Epithelial cell of proximal tubule (primary cell): Measurements from ENCODE around the gene ECSCR. TPM values are rescaled to one million over a fixed set of nuclear protein-coding genes. Genes with fewer than 3 reads are reported as not detected.
"Not testable (repeated sequence)": the region's sequence is repeated elsewhere in the genome, so short reads cannot be mapped to it uniquely, and the experiment has no call there.

Experiments used
- DNase-seq: peaks from one replicate; pipeline ENCODE4 v3.0.0-alpha.2; 2011; ENCODE audit warnings: low read depth
- H3K4me3 ChIP-seq: 2 replicates; pipeline ENCODE4 v1.5.1; 2011; ENCODE audit warnings: low read depth, mild to moderate bottlenecking, low read length
- CTCF ChIP-seq: conservative IDR thresholded peaks from 2 replicates; pipeline ENCODE4 v1.5.1; 2012; ENCODE audit warnings: low read depth, mild to moderate bottlenecking, low read length
- total RNA-seq: library from RNA; depleted of rRNA; stranded (reverse); fragments of >200 nt; gene quantifications from 2 replicates; pipeline ENCODE4 v1.2.3, GENCODE V29; 2015

The ECSCR gene
- total RNA-seq, 1 donor from 2014 or later: 0.12 TPM

DNA sequence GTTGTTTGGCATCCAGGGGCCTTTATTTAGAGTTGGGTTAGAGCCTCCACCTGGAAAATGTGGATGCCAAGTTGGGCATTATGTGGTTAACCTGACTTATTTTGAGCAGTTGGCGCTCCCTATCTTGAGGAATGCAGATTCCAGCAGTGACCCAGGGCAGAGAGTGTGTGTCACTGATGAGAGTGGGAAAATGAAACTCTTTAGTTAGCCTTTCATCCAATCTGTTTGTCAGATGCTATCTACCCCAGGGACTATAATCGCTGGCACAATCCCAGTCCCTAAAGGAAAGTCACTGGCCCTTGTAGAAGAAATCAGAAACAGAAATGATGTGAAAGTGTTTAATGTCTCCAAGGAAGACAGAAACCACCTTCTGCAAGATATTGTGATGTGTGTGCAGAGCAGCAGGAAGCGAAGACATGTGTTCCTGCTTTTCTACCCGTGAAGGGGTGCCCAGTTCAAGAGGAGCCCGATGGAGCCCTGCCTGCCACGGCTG lies 30.2 kb upstream of the ECSCR start:
- no peak for DNase-seq
- H3K4me3 ChIP-seq: no peak overlapping the region
- no peak for TF ChIP-seq CTCF

- no peak overlapping the region for H3K4me3 ChIP-seq
- no peak for TF ChIP-seq CTCF
- no peak for DNase-seq
Observed at GRCh38 chr5:139488260-139488659, 25.7 kb upstream of the ECSCR start.

GRCh38 chr5:139486201-139486600 lies 23.7 kb upstream of the ECSCR start:
- no peak for TF ChIP-seq CTCF
- DNase-seq: no peak
- no peak overlapping the region for H3K4me3 ChIP-seq

GRCh38 chr5:139482890-139483208 lies 20.3 kb upstream of the ECSCR start:
- not testable (repeated sequence) for H3K4me3 ChIP-seq, DNase-seq

DNA sequence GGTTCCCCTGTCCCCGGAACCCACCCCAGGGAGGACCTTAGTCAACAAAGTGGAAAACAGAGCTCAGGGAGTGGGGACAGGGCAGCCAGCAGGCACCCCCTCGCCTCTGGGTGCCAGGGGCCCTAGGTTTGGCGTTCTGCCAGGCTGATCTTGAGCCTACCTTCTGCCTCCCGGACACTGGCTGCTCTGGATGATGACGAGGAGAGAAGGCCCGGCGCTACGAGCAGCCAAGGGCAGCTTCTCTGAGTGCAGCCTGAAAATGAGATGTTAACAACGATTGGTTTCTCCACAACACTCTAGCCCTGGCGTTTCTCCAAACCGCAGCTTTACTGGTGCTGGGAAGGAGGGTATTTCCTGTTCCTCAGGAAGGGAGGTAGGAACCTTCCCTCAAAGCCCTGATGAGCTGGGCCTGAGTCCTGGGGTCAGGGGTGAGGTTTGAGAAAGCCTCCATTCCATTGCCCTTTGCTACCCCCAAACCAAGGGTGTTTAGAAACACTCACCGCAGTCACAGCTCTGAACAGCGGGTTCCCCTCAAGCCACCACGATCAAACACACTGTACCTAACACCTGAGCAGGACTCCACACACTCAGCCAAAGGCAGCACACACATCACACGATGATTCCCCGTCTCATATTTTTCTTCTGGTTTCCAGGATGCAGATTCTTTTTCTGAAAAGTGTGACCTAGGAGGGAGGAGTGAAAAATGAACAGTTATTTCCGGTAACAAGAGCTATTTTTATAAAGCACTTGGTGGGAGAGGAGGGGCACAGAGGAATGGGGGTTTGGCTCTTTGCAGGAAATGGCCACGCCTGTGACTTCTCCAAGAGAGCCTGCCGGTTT lies 19.7 kb upstream of the ECSCR start, which contains the start of gene STING1:
TSS of gene STING1 (minus strand) at position 709 of the 840 bp plus-strand sequence. CDS start 1,054 bp downstream, outside the sequence.
- DNase-seq: peak; percentile 63
- no peak for TF ChIP-seq CTCF
- peak within 1 kb of the TSS; percentile 42 for H3K4me3 ChIP-seq

- no peak for TF ChIP-seq CTCF
- DNase-seq: no peak
- peak overlapping the region; percentile 42 for H3K4me3 ChIP-seq
Observed at GRCh38 chr5:139481580-139482049, 19.1 kb upstream of the ECSCR start.

GRCh38 chr5:139481122-139481533 lies 18.6 kb upstream of the ECSCR start:
- no peak overlapping the region for H3K4me3 ChIP-seq
- TF ChIP-seq CTCF: no peak
- DNase-seq: no peak

DNA sequence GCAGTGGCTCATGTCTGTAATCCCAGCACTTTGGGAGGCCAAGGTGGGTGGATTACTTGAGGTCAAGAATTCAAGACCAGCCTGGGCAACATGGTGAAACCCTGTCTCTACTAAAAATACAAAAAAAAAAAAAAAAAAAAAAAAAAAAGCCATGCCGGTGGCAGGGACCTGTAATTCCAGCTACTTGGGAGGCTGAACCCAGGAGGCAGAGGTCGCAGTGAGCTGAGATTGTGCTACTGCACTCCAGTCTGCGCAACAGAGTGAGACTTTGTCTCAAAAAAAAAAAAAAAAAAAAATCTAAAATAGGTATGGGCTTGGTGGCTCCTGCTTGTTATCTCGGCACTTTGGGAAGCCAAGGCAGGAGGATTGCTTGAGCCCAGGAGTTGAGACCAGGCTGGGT lies 17.2 kb upstream of the ECSCR start:
- DNase-seq: not testable (repeated sequence)

GRCh38 chr5:139478657-139479423 lies 16.3 kb upstream of the ECSCR start:
- DNase-seq, H3K4me3 ChIP-seq: not testable (repeated sequence)

More for the DNA sequence above, 17.2 kb upstream of the ECSCR start:
- H3K4me3 ChIP-seq: not testable (repeated sequence)
